Right lobe of liver (tissue), 6 donors: Measurements from ENCODE around the gene ITGA2. TPM values are rescaled to one million over a fixed set of nuclear protein-coding genes. Genes with fewer than 3 reads are reported as not detected.

Source experiments
- ATAC-seq, 4 donors: fragments of 200-7000 bp; cut with Tn5 transposase; one replicate each; pipeline ENCODE4 v1.9.1; 2020; ENCODE audit warnings: mild to moderate bottlenecking in 4 of 4, moderate library complexity in 4 of 4
- DNase-seq, 3 donors: peaks; one replicate each; pipeline ENCODE4 v3.0.0-alpha.2; 2020
- H3K27ac ChIP-seq, 3 donors: fragments of 200-600 bp; one replicate each; pipeline ENCODE4 v1.8.0; 2022
- H3K27me3 ChIP-seq, 2 donors: fragments of 200-600 bp; one replicate each; pipeline ENCODE4 v1.8.0; 2022
- H3K36me3 ChIP-seq, 4 donors: fragments of 200-600 bp; sonication (generic) in 1 of 4; one replicate each; pipeline versions ENCODE4 v1.5.1 to v1.8.0; 2017 to 2022; ENCODE audit warnings: control low read depth in 1 of 4
- H3K4me1 ChIP-seq, 4 donors: fragments of 200-600 bp; sonication (generic) in 1 of 4; one replicate each; pipeline versions ENCODE4 v1.5.1 to v1.8.0; 2017 to 2022; ENCODE audit warnings: control low read depth in 1 of 4
- H3K4me3 ChIP-seq, 3 donors: fragments of 200-600 bp; one replicate each; pipeline ENCODE4 v1.8.0; 2022
- H3K9me3 ChIP-seq, 4 donors: fragments of 200-600 bp; sonication (generic) in 1 of 4; one replicate each; pipeline versions ENCODE4 v1.5.1 to v1.8.0; 2017 to 2022; ENCODE audit warnings: control low read depth in 1 of 4
- CTCF ChIP-seq, 4 donors: fragments of 200-600 bp in 3 of 4; fragments of 450-650 bp in 1 of 4; IDR thresholded peaks; one replicate each; pipeline versions ENCODE4 v1.5.1 to v1.8.0; 2016 to 2022; ENCODE audit warnings: antibody characterized with exemption in 4 of 4, mild to moderate bottlenecking in 2 of 4
- POLR2A ChIP-seq: fragments of 450-650 bp; IDR thresholded peaks from one replicate; pipeline ENCODE4 v1.6.1; 2017; ENCODE audit warnings: antibody characterized with exemption, mild to moderate bottlenecking
- WGBS: methylation state at CpG from one replicate; pipeline ENCODE4 v1.1.6; 2018; ENCODE audit warnings: low coverage, low lambda C conversion rate; ENCODE audit not compliant: insufficient coverage; ENCODE audit errors: missing lambda C conversion rate; 5-methylcytosine and 5-hydroxymethylcytosine counted together
- intact Hi-C, 2 donors: fragments of 100-400 bp; cut with DNase I; formaldehyde crosslinking; loops; one replicate each; pipeline versions ENCODE4 v1.11.2 to v1.14.1; 2022
- total RNA-seq, 6 experiments: library from RNA; depleted of rRNA in 2 of 6; stranded (reverse); fragments of >200 nt in 2 of 6; fragmentation: NEBNext Ultra II Directional in 3 of 6; extraction: Animal tissue kit (Norgen Biotek cat#: 25700) in 3 of 6; gene quantifications; one replicate each; pipeline versions ENCODE4 v1.1.0 to v1.2.4, GENCODE V29; 2016 to 2023
- donor health status: DM: no; HTN: yes; CAD: no.
- donor health status: DM: no; HTN: no; CAD: no.
- donor health status: DM: no; HTN: no; CAD: no.
- donor health status: DM: no; HTN: yes; CAD: no.
- donor health status: DM: no; HTN: yes; CAD: no.

ITGA2 gene
- total RNA-seq, 6 experiments from 2014 or later, result 0.11 to 1.6 (median 0.40) TPM

GRCh38 chr5:53010814-53011213 lies 21.7 kb downstream of the ITGA2 start:
- Histone ChIP-seq H3K36me3 (no peaks in the 10 kb centered on the region), H3K27me3 (no peaks in the 10 kb centered on the region), H3K4me1 (no peaks in the 10 kb centered on the region), H3K9me3 (no peaks in the 10 kb centered on the region), H3K4me3 (no peak overlapping the region), H3K27ac (no peak overlapping the region)
- WGBS, result 7% methylated on average over 1 of the region's 1 CpG
- intact Hi-C loops, result no loop called here
- TF ChIP-seq CTCF (IDR thresholded peaks at IDR 0.05) (no peak), POLR2A (no peak)
- DNase-seq (no peak), ATAC-seq (no peak)

GRCh38 chr5:53011233-53011632 lies 22.1 kb downstream of the ITGA2 start:
- no peak overlapping the region for H3K27ac ChIP-seq
- no peaks in the 10 kb centered on the region for H3K27me3 ChIP-seq
- no peak overlapping the region for H3K4me3 ChIP-seq
- no peak for ATAC-seq
- no peaks in the 10 kb centered on the region for H3K9me3 ChIP-seq
- no peaks in the 10 kb centered on the region for H3K4me1 ChIP-seq
- DNase-seq, result no peak
- WGBS, result 70% methylated on average over 1 of the region's 1 CpG
- TF ChIP-seq CTCF (IDR thresholded peaks at IDR 0.05) (no peak), POLR2A (no peak)
- no peaks in the 10 kb centered on the region for H3K36me3 ChIP-seq
- intact Hi-C loops, result no loop called here

GRCh38 chr5:53013857-53014256 lies 24.7 kb downstream of the ITGA2 start:
- Histone ChIP-seq H3K4me1 (no peaks in the 10 kb centered on the region), H3K27me3 (no peaks in the 10 kb centered on the region), H3K9me3 (no peaks in the 10 kb centered on the region), H3K27ac (no peak overlapping the region), H3K36me3 (no peaks in the 10 kb centered on the region), H3K4me3 (no peak overlapping the region)
- TF ChIP-seq POLR2A, result no peak
- intact Hi-C loops, result no loop called here
- DNase-seq (no peak), ATAC-seq (no peak)
- 55% methylated on average over 2 of the region's 2 CpGs for WGBS

GRCh38 chr5:53017383-53017782 lies 28.2 kb downstream of the ITGA2 start:
- 80% methylated on average over 1 of the region's 5 CpGs for WGBS
- DNase-seq, result no peak
- Histone ChIP-seq H3K9me3 (no peaks in the 10 kb centered on the region), H3K36me3 (no peaks in the 10 kb centered on the region), H3K27ac (no peak overlapping the region), H3K4me1 (no peaks in the 10 kb centered on the region), H3K27me3 (no peaks in the 10 kb centered on the region), H3K4me3 (no peak overlapping the region)
- TF ChIP-seq POLR2A (no peak), CTCF (IDR thresholded peaks at IDR 0.05) (no peak)
- peak in 1 of 4 donors; percentile 10 for ATAC-seq
- intact Hi-C loops, result no loop called here

GRCh38 chr5:53017794-53018391 lies 28.7 kb downstream of the ITGA2 start:
- peak in 1 of 4 donors; percentile 17 for ATAC-seq
- no peak for TF ChIP-seq POLR2A
- TF ChIP-seq CTCF (IDR thresholded peaks at IDR 0.05), result no peak
- Histone ChIP-seq H3K9me3 (no peaks in the 10 kb centered on the region), H3K27ac (no peak overlapping the region), H3K36me3 (no peaks in the 10 kb centered on the region), H3K27me3 (no peaks in the 10 kb centered on the region), H3K4me3 (no peak overlapping the region), H3K4me1 (no peaks in the 10 kb centered on the region)
- intact Hi-C loops, result no loop called here
- no peak for DNase-seq
- 92% methylated on average over 2 of the region's 10 CpGs for WGBS
